Spleen (tissue), 7 donors: ENCODE data around the gene KPNA3.

Experiments used
- CTCF ChIP-seq, 11 experiments: fragments of 200-600 bp in 7 of 11; fragments of 450-650 bp in 4 of 11; sonication (generic) in 4 of 11; IDR thresholded peaks in 8 of 11; conservative IDR thresholded peaks in 3 of 11; 1 replicate in 7 of 11; 2 replicates in 4 of 11; pipeline versions ENCODE4 v1.4.0 to v1.8.0; 2016 to 2021; ENCODE audit warnings: antibody characterized with exemption in 11 of 11, inconsistent platforms in 4 of 11, mild to moderate bottlenecking in 1 of 11
- POLR2AphosphoS5 ChIP-seq, 3 donors: sonication (generic); formaldehyde crosslinking; IDR thresholded peaks; one replicate each; pipeline ENCODE4 v1.5.1; 2017; ENCODE audit warnings: antibody characterized with exemption in 3 of 3
- donor health status: DM: no; HTN: no; CAD: no; lungs with moderate emphysema.
- donor health status: DM: no; HTN: no; CAD: no.
- donor health status: DM: no; HTN: no; CAD: no.

GRCh38 chr13:49774376-49775005 lies 18.0 kb downstream of the KPNA3 start:
- TF ChIP-seq POLR2AphosphoS5 (IDR thresholded peaks at IDR 0.05) (no peak), CTCF (IDR thresholded peaks at IDR 0.05 in 8 of 11, conservative IDR thresholded peaks at IDR 0.05 in 3 of 11) (no peak)
